ENCODE measurements around the gene UHRF1.
A peak's percentile ranks its signal among the peaks of the same experiment; 100 is the strongest.
"Not testable (repeated sequence)": the region's sequence is repeated elsewhere in the genome, so short reads cannot be mapped to it uniquely, and the experiment has no call there.

Gene UHRF1

DNA sequence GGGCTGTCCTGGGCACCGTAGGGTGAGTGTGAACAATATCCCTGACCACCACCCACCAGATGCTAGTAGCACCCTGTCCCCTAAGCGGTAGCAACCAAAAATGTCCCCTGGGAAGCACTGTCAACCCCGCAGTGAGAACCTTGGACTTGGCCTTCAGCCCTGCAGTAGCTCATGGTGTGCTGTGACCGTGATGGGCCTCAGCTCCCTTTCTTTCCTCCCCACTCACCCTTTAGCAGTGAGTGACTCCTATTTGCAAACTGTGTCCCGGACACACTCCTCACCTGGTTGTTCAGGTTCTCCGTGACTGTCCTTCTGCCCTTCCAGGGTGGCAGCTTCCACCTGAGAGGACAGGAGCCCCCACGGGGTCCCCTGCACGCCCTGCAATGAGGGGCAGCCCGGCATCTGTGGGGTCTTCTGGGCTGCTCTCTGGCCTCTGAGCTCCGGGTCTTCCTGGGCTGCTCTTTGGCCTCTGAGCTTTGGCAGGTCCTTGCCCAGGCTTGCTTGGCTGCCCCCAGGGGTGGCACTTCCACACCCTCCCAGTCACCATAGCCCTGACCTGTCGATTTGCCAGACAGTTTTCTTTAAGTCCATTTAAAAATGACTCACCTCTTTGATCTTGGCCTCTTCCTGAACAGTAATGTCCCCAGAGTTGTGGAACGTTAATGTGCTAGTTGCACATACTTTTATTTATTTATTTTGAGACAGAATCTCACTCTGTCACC lies 63.4 kb downstream of the UHRF1 start:
- Histone ChIP-seq H3K9me3 (ENCODE audit: control insufficient read depth, insufficient read depth, low read length) (no peaks in the 10 kb centered on the region), H3K4me3 (ENCODE audit: low read depth, low read length) (no peak overlapping the region), H3K4me1 (ENCODE audit: control insufficient read depth, insufficient read depth, low read length) (peaks cover 18% of the 10 kb centered on the region), H3K27me3 (ENCODE audit: control insufficient read depth, insufficient read depth, low read length) (no peaks in the 10 kb centered on the region), H3K36me3 (ENCODE audit: control insufficient read depth, insufficient read depth, low read length) (peaks cover 1% of the 10 kb centered on the region; the same call in 1 of the 2 replicates), H3K27ac (ENCODE audit: low read depth, low read length) (no peak overlapping the region), H3K9ac (ENCODE audit: low read depth, low read length) (no peak overlapping the region)

DNA sequence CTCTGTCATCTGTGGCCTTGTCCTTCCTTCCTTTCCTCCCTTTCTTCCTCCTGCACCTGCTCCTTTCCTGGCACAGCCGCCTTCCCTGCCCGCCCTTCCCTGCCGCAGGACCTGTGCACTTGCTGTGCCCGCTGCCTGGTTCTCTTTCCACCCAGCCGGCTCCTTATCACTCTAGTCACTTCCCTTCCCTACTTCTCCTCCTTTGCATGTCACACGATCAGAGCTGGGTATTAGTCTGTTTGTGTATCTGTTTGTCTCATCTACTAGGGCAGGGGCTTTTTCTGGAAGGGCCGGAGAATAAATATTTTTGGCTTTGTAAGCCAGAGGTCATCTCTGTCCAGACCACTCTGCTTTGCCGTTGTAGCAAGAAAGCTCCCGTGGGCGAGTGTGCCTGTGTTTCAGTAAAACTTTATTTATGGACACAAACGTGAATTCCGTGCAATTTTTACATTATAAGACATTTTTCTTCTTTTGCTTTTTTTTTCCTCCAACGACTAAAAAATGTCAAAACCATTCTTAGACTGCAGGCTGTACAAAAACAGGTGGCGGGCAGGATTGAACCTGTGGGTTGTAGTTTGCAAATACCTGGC lies 65.7 kb downstream of the UHRF1 start:
- Histone ChIP-seq H3K36me3 (ENCODE audit: control insufficient read depth, insufficient read depth, low read length) (peaks cover 3% of the 10 kb centered on the region; the same call in 1 of the 2 replicates), H3K27ac (ENCODE audit: low read depth, low read length) (no peak overlapping the region), H3K9me3 (ENCODE audit: control insufficient read depth, insufficient read depth, low read length) (no peaks in the 10 kb centered on the region), H3K4me1 (ENCODE audit: control insufficient read depth, insufficient read depth, low read length) (peaks cover 15% of the 10 kb centered on the region), H3K27me3 (ENCODE audit: control insufficient read depth, insufficient read depth, low read length) (no peaks in the 10 kb centered on the region), H3K9ac (ENCODE audit: low read depth, low read length) (no peak overlapping the region), H3K4me3 (ENCODE audit: low read depth, low read length) (no peak overlapping the region)

DNA sequence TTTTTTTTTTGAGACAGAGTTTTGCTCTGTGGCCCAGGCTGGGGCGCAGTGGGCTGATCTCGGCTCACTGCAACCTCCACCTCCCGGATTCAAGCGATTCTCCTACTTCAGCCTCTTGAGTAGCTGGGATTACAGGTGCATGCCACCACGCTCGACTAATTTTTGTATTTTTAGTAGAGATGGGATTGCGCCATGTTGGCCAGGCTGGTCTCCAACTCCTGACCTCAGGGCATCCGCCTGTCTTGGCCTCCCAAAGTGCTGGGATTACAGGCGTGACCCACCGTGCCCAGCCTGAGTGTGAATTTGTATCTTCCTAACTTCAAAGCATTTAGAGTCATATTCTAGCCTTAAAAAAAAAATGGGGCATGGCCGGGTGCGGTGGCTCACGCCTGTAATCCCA lies 66.3 kb downstream of the UHRF1 start:
- H3K9ac ChIP-seq (ENCODE audit: low read depth, low read length); H3K27me3 ChIP-seq (ENCODE audit: control insufficient read depth, insufficient read depth, low read length); H3K9me3 ChIP-seq (ENCODE audit: control insufficient read depth, insufficient read depth, low read length); H3K36me3 ChIP-seq (ENCODE audit: control insufficient read depth, insufficient read depth, low read length); H3K4me3 ChIP-seq (ENCODE audit: low read depth, low read length); H3K27ac ChIP-seq (ENCODE audit: low read depth, low read length): not testable (repeated sequence)
- peaks cover 10% of the 10 kb centered on the region for H3K4me1 ChIP-seq (ENCODE audit: control insufficient read depth, insufficient read depth, low read length)

- Histone ChIP-seq H3K27ac (ENCODE audit: low read depth, low read length) (peak overlapping the region; percentile 12), H3K27me3 (ENCODE audit: control insufficient read depth, insufficient read depth, low read length) (no peaks in the 10 kb centered on the region), H3K36me3 (ENCODE audit: control insufficient read depth, insufficient read depth, low read length) (peaks cover 3% of the 10 kb centered on the region; the same call in 1 of the 2 replicates), H3K9ac (ENCODE audit: low read depth, low read length) (no peak overlapping the region), H3K4me3 (ENCODE audit: low read depth, low read length) (no peak overlapping the region), H3K4me1 (ENCODE audit: control insufficient read depth, insufficient read depth, low read length) (no peaks in the 10 kb centered on the region), H3K9me3 (ENCODE audit: control insufficient read depth, insufficient read depth, low read length) (no peaks in the 10 kb centered on the region)
These were observed 67.3 kb downstream of the UHRF1 start for GRCh38 chr19:4976401-4977298.

DNA sequence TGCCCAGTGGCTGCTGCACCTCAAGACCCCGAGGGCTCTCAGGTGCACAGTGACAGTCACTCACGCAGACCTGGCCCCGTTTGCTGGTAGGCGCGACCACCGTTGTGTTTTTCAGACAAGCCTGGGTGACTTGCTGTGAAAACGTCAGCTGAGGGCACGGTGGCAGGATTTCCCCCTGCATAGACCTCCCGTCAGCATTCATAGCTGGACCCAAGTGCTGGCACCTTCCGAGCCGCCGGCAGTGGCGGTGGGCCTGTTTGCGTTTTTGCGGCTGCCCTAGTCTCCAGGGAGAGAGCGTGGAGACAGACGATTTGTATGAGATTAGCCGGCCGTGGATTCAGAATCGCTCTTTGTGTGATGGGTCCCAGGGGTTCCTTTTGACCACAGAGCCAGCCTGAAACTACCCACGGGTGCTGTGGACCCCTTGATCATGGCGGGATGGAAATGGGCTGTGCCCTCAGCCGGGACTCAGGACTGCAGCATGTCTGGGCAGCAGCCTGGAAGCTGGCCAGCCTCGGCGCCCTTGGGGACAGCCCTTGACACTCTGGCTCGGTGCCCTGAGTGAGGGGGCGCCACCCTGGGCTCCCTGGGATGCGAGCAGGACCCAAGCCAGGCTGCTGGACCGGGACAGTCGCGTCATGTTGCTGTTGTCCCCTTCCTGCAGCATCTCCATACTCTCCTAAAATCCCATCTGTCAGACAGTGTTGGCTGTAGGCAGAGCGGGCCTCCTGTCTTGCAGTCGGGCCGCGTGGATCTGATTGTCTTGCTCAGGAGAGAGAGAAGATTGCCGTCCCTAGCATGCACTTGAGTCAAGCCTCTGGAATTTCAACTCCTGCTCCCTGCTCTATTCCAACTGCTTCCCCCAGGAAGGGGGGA lies 68.2 kb downstream of the UHRF1 start:
- Histone ChIP-seq H3K27ac (ENCODE audit: low read depth, low read length) (no peak overlapping the region), H3K4me1 (ENCODE audit: control insufficient read depth, insufficient read depth, low read length) (no peaks in the 10 kb centered on the region), H3K27me3 (ENCODE audit: control insufficient read depth, insufficient read depth, low read length) (no peaks in the 10 kb centered on the region), H3K36me3 (ENCODE audit: control insufficient read depth, insufficient read depth, low read length) (peaks cover 3% of the 10 kb centered on the region; the same call in 1 of the 2 replicates), H3K9ac (ENCODE audit: low read depth, low read length) (no peak overlapping the region), H3K9me3 (ENCODE audit: control insufficient read depth, insufficient read depth, low read length) (no peaks in the 10 kb centered on the region), H3K4me3 (ENCODE audit: low read depth, low read length) (no peak overlapping the region)

DNA sequence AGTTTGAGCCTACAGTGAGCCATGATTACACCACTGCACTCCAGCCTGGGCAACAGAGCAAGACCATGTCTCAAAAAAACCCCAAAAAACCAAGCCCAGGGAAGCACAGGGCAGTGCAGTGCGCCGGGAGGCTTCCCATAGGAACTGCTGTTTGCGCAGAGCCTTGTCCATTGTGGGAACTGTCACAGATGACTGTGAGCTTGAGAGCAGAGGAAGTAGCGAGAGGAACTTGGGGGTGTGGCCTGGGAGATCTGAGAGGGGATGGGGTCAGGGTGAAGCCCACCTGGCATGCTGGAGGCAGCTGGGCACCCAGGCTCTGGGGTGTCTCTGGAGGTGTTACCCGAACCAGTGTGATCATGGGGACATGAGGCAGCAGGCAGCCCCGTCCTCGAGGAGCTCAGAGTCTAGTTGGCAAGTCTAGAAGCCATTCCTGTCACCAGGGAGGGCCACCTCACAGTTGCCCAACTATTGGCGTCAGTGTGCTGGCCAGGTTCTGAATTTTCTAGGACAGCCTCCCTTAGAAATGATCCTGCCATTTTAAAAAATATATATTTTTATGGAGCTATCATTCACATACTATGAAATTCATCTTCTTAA lies 70.0 kb downstream of the UHRF1 start:
- H3K4me1 ChIP-seq (ENCODE audit: control insufficient read depth, insufficient read depth, low read length): peaks cover 12% of the 10 kb centered on the region; the same call in 1 of the 2 replicates
- H3K9ac ChIP-seq (ENCODE audit: low read depth, low read length): no peak overlapping the region
- H3K27me3 ChIP-seq (ENCODE audit: control insufficient read depth, insufficient read depth, low read length): no peaks in the 10 kb centered on the region
- peaks cover 3% of the 10 kb centered on the region; the same call in 1 of the 2 replicates for H3K36me3 ChIP-seq (ENCODE audit: control insufficient read depth, insufficient read depth, low read length)
- no peaks in the 10 kb centered on the region for H3K9me3 ChIP-seq (ENCODE audit: control insufficient read depth, insufficient read depth, low read length)
- H3K27ac ChIP-seq (ENCODE audit: low read depth, low read length): no peak overlapping the region
- H3K4me3 ChIP-seq (ENCODE audit: low read depth, low read length): no peak overlapping the region

GRCh38 chr19:4980067-4980466 lies 70.8 kb downstream of the UHRF1 start:
- H3K4me1 ChIP-seq (ENCODE audit: control insufficient read depth, insufficient read depth, low read length): peaks cover 12% of the 10 kb centered on the region; the same call in 1 of the 2 replicates
- no peak overlapping the region for H3K27ac ChIP-seq (ENCODE audit: low read depth, low read length)

DNA sequence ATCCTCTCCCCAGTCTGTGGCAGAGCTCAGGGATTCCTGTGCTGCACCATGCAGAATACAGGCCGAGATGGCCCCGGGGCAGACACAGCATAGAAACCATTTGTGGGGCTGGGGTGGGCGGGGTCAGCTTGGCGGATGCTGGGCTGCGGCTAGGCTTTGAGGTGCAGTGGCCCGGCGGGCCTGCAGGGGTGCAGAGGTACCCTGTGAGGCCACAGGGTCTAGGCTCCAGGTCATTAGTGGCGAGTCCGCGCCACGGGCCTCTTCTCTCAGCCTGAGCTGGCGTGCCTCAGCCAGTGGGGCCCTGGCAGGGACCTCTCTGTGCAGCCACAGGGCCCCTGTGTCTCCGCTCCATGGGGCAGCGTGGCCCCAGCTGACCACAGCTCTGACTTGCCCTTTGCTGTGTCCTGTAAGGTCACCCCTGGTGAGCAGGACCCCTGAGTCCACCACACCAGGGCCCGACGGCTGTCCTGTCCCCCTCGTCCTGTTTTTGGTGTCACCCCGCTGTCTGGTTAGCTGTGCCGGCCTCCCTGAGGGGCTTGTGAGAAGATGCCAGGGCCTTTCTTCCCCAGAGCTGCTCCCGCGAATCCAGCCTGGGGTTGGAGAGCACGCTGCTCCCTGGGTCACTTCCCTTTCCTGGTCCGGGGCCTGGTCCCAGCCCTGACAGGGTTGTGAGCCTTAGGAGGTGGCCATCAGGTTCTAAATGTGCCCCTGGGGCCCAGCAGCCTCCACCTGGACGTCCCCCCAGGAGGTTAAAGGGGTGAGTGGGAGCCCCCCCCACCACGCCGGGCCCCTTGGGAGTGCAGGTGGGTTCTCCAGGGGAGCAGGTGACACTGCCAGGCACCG lies 71.8 kb downstream of the UHRF1 start:
- H3K36me3 ChIP-seq (ENCODE audit: control insufficient read depth, insufficient read depth, low read length): peaks cover 3% of the 10 kb centered on the region; the same call in 1 of the 2 replicates
- no peak overlapping the region for H3K9ac ChIP-seq (ENCODE audit: low read depth, low read length)
- no peaks in the 10 kb centered on the region for H3K9me3 ChIP-seq (ENCODE audit: control insufficient read depth, insufficient read depth, low read length)
- no peaks in the 10 kb centered on the region for H3K27me3 ChIP-seq (ENCODE audit: control insufficient read depth, insufficient read depth, low read length)
- H3K27ac ChIP-seq (ENCODE audit: low read depth, low read length): no peak overlapping the region
- H3K4me1 ChIP-seq (ENCODE audit: control insufficient read depth, insufficient read depth, low read length): peaks cover 12% of the 10 kb centered on the region; the same call in 1 of the 2 replicates
- no peak overlapping the region for H3K4me3 ChIP-seq (ENCODE audit: low read depth, low read length)

More at GRCh38 chr19:4980067-4980466, 70.8 kb downstream of the UHRF1 start:
- H3K27me3 ChIP-seq (ENCODE audit: control insufficient read depth, insufficient read depth, low read length): no peaks in the 10 kb centered on the region
- H3K9ac ChIP-seq (ENCODE audit: low read depth, low read length): no peak overlapping the region
- peaks cover 3% of the 10 kb centered on the region; the same call in 1 of the 2 replicates for H3K36me3 ChIP-seq (ENCODE audit: control insufficient read depth, insufficient read depth, low read length)
- no peaks in the 10 kb centered on the region for H3K9me3 ChIP-seq (ENCODE audit: control insufficient read depth, insufficient read depth, low read length)
- no peak overlapping the region for H3K4me3 ChIP-seq (ENCODE audit: low read depth, low read length)

DNA sequence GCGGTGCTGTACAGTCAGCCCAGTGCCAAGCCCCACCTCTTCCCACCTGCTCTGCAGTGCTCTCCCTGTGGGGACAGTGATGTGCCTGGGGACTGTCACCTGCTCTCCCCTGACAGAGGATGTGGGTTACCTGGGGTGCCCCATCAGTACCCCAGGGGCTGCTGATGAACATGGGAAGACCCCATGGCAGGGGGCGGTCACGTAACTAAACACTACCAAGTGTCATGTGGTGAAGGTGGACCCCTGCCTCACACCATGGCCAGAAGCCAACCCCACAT lies 72.3 kb downstream of the UHRF1 start:
- Histone ChIP-seq H3K9me3 (ENCODE audit: control insufficient read depth, insufficient read depth, low read length) (no peaks in the 10 kb centered on the region), H3K27ac (ENCODE audit: low read depth, low read length) (no peak overlapping the region), H3K27me3 (ENCODE audit: control insufficient read depth, insufficient read depth, low read length) (no peaks in the 10 kb centered on the region), H3K9ac (ENCODE audit: low read depth, low read length) (no peak overlapping the region), H3K4me3 (ENCODE audit: low read depth, low read length) (no peak overlapping the region), H3K36me3 (ENCODE audit: control insufficient read depth, insufficient read depth, low read length) (peaks cover 3% of the 10 kb centered on the region; the same call in 1 of the 2 replicates), H3K4me1 (ENCODE audit: control insufficient read depth, insufficient read depth, low read length) (peaks cover 16% of the 10 kb centered on the region; the same call in 1 of the 2 replicates)

Measured in HUES48 (cell line).